Measurements from ENCODE around the gene ABCD2.

- TF ChIP-seq, protein P1, sequence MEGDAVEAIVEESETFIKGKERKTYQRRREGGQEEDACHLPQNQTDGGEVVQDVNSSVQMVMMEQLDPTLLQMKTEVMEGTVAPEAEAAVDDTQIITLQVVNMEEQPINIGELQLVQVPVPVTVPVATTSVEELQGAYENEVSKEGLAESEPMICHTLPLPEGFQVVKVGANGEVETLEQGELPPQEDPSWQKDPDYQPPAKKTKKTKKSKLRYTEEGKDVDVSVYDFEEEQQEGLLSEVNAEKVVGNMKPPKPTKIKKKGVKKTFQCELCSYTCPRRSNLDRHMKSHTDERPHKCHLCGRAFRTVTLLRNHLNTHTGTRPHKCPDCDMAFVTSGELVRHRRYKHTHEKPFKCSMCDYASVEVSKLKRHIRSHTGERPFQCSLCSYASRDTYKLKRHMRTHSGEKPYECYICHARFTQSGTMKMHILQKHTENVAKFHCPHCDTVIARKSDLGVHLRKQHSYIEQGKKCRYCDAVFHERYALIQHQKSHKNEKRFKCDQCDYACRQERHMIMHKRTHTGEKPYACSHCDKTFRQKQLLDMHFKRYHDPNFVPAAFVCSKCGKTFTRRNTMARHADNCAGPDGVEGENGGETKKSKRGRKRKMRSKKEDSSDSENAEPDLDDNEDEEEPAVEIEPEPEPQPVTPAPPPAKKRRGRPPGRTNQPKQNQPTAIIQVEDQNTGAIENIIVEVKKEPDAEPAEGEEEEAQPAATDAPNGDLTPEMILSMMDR (IDR thresholded peaks at IDR 0.05; ENCODE audit: low read depth, low read length): no peak
- TF ChIP-seq POLR2A (IDR thresholded peaks at IDR 0.05; ENCODE audit: extremely low read depth, insufficient read length): no peak
These were observed 1.4 kb upstream of the ABCD2 start for GRCh38 chr12:39620659-39621658.

Data from NB4 (cell line).